HG02840 (cell line): ENCODE results near the gene PDE4B.
"Not testable (repeated sequence)": the region's sequence is repeated elsewhere in the genome, so short reads cannot be mapped to it uniquely, and the experiment has no call there.

ENCODE experiments used
- ATAC-seq: cut with Tn5 transposase; IDR thresholded peaks from one replicate; pipeline ENCODE4 v1.9.1; 2021; ENCODE audit warnings: mild to moderate bottlenecking, moderate library complexity, moderate number of reproducible peaks; ENCODE audit not compliant: unreplicated experiment, low FRiP score

PDE4B gene

GRCh38 chr1:65986146-65986545 is 193.5 kb downstream of the PDE4B start:
- no peak for ATAC-seq

GRCh38 chr1:65990161-65990560 is 197.5 kb downstream of the PDE4B start:
- no peak for ATAC-seq

GRCh38 chr1:65991694-65992093 is 199.0 kb downstream of the PDE4B start:
- no peak for ATAC-seq

DNA sequence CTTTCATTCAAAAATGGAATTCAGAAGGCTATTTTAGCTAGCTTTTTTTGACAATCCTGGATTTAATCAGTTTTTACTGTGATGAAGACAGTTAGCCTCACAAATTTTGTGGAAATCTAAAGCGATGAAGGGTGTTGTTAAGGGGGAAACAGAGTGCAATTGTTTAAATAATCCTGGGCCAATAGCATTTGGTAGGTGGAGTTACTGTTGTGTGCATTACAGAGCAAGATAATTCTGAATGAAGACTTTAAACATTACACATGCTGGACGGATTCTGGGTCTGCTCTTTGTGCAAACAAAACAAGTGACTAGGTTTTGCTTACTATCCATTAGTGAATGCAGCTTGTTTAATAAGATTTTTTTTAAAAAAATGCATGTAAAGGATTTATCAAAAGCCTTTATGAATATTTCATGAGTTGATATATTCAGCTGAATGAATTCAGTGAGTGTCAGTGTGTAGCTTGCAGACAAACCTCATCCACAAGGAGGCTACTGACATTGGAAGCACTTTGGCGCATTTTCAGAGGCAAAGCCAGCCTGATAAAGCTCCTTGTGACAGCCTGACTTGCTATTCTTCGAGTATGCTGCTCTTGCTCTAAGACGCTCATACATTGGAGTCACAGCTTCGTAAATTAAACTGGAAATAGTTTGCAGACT is 199.6 kb downstream of the PDE4B start:
- no peak for ATAC-seq

GRCh38 chr1:65992831-65993271 is 200.2 kb downstream of the PDE4B start:
- ATAC-seq = no peak

DNA sequence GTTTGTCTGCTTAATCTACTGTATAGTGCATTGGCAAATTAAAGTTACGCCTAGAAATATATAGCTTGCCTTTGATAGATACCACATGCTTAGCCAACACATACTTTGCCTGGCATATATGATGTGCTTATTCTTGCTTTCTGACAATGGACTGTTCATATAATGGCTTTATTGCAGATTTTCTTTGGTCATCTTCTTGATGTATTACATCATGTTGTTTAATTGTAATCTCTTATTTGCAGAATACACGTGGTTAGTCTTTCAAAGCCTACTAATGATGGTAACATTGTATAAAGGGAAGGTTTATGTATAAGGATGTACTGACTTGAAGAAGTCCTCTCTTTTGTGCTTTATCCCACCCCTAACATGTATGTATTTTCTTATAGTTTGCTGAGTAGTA is 201.5 kb downstream of the PDE4B start:
- no peak for ATAC-seq

DNA sequence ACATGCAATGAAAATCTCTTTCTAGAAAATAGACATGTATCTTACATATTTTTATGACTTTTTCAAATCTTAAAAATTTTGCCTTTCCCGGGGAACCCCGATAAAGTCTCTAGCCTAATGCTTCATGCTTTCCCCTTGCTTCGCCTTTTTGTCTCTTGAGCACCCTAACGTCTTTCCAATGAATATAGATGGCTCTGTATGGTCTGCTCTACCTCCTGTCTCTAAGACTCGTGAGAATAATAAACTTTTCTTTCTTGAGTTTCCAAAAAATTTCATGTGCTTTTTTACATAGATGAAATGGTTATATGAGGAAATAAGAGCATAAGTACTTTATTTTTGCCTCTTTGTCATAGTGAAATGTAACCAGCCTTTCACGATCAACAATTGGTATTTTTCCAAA is 202.6 kb downstream of the PDE4B start:
- no peak for ATAC-seq

- ATAC-seq = no peak
These were observed 203.2 kb downstream of the PDE4B start for GRCh38 chr1:65995928-65996327.

DNA sequence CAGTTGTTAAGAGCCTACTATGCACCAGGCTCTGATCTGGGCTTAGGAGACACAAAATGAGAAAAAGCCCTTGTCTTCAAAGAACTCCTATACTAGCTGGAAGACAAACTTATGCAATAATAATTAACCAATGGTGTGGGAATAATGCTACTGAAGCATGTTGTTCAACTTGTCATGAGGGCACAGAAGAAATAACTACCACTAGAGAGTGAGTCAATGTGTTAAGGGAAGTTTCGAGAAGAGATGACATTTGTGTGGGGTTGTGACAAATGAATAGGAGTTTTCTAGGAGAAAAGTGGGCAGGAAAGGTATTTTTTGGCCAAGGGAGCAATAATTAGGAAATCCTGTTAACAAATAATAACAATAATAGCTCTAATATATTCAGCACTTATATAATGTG is 205.0 kb downstream of the PDE4B start:
- no peak for ATAC-seq

- ATAC-seq = no peak
These were observed 206.3 kb downstream of the PDE4B start for GRCh38 chr1:65998763-65999583.

- ATAC-seq = no peak
These were observed 207.4 kb downstream of the PDE4B start for GRCh38 chr1:66000033-66000637.

DNA sequence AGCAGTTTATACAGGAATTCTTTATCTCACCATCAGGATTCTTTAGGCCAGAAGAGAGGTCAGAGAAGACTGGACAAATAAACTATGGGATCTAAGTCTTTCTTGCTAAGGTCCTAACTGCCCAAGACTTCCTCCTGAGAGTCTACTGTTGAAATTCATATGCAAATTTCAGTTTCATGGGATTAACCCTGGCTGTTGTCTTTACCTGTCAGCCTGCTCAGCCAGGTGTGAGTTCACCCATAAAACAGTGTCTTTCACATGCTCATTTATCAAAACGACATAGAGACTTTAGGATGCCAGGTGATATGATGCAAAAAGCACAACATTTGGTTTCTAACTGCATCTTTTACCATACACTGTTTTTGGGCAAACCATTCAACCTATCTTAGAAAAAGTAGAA is 211.0 kb downstream of the PDE4B start:
- no peak for ATAC-seq

- not testable (repeated sequence) for ATAC-seq
These were observed 213.8 kb downstream of the PDE4B start for GRCh38 chr1:66006534-66006933.

- no peak for ATAC-seq
These were observed 219.6 kb downstream of the PDE4B start for GRCh38 chr1:66012106-66012784.

GRCh38 chr1:66013371-66013770 is 220.7 kb downstream of the PDE4B start:
- no peak for ATAC-seq

DNA sequence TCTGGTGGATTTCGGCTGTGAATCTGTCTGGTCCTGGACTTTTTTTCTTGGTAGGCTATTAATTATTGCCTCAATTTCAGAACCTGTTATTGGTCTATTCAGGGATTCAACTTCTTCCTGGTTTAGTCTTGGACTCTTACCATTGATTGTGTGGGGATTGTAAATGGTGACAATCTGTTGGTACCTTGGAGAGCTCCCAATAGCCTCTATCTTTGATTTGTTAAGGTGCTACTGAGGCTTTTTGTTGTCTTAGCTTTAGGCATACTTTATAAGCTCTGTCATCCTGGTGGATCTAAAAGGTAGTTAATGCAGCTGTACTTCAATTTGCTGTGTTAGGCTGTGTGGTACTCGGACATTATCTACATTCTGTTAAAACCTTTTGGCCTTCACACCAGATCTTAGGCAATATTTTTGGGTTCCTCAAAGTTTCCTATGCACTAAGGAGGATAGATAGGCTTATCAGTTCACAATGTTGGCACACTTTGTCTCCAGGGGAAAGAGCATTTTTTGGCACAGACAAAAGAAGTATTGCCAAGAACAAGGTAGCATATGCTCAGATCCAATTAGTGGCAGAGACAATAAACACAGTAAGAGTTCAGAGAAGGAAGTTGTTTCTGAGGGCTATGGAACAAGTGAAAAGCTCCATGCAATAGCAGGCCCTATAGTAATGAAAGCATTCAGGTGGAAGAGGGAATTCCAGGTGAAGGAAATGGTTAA is 230.4 kb downstream of the PDE4B start:
- ATAC-seq = no peak

- ATAC-seq = no peak
These were observed 232.5 kb downstream of the PDE4B start for GRCh38 chr1:66025188-66025587.

- ATAC-seq = no peak
These were observed 235.3 kb downstream of the PDE4B start for GRCh38 chr1:66028035-66028434.

DNA sequence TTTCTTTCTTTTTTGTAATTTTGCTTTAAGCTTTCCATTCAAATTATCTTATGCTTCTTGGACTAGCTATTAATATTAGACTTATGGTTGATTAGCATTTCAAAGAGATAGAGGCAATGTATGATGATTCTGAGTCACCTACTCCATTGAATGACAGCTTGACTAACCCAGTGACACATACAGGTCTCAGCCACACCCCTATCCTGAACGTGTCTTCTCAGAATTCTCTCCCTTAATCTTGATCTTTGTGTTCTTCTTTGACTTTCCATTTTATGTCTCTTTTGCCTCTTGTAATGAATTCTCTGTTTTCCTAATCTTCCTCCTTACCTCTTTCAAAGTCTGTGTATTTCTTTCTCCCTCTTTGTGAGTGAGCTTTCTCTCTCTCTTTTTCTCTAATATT is 241.1 kb downstream of the PDE4B start:
- no peak for ATAC-seq

DNA sequence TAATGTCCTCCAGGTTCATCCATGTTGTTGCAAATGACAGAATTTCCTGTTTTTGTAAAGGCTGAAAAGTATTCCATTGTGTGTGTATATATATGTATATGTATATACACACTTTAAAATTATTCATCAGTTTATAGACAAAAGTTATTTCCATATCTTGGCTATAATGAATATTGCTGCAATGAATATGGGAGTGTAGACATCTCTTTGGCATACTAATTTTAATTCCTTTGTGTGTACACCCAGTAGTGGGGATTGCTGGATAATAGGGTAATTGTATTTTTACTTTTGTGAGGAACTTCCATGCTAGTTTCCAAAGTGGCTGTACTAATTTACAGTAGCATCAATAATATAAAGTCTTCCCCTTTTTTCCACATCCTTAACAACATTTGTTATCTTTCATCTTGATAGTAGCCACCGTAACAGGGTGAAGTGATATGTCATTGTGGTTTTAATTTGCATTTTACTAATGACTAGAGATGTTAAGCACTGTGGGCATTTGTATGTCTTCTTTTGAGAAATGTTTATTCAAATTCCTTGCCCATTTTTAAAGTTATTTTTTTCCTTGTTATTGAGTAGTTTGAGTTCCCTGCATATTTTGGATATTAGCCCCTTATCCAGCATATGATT is 243.0 kb downstream of the PDE4B start:
- ATAC-seq = no peak
